Trophoblast cell (in vitro differentiated cells and primary cell): Measurements from ENCODE around the gene SLC31A2.

ENCODE experiments used
- DNase-seq, 2 donors: peaks; one replicate each; pipeline ENCODE4 v3.0.0-alpha.2; 2016
- H2AFZ ChIP-seq: 2 replicates; pipeline ENCODE4 v1.6.1; 2013; ENCODE audit warnings: low read length, moderate library complexity, mild to moderate bottlenecking; ENCODE audit not compliant: insufficient read depth, poor library complexity
- H2AK5ac ChIP-seq: 2 replicates; pipeline ENCODE4 v1.6.1; 2013; ENCODE audit warnings: mild to moderate bottlenecking, low read length
- H2BK120ac ChIP-seq: 2 replicates; pipeline ENCODE4 v1.6.1; 2013; ENCODE audit warnings: low read length, mild to moderate bottlenecking, moderate library complexity; ENCODE audit not compliant: insufficient read depth, poor library complexity
- H2BK12ac ChIP-seq: 2 replicates; pipeline ENCODE4 v1.6.1; 2013; ENCODE audit warnings: mild to moderate bottlenecking, low read length, moderate library complexity
- H2BK5ac ChIP-seq: 2 replicates; pipeline ENCODE4 v1.6.1; 2013; ENCODE audit warnings: low read length, low read depth, moderate library complexity, mild to moderate bottlenecking; ENCODE audit not compliant: poor library complexity
- H3K14ac ChIP-seq: 2 replicates; pipeline ENCODE4 v1.6.1; 2013; ENCODE audit warnings: mild to moderate bottlenecking, low read length
- H3K18ac ChIP-seq: 2 replicates; pipeline ENCODE4 v1.6.1; 2013; ENCODE audit warnings: mild to moderate bottlenecking, low read length
- H3K23ac ChIP-seq: 2 replicates; pipeline ENCODE4 v1.6.1; 2013; ENCODE audit warnings: low read length
- H3K27ac ChIP-seq: 2 replicates; pipeline ENCODE4 v1.5.1; 2013; ENCODE audit warnings: low read depth, mild to moderate bottlenecking, inconsistent platforms, low read length, moderate library complexity
- H3K27me3 ChIP-seq: 2 replicates; pipeline ENCODE4 v1.6.1; 2013; ENCODE audit warnings: inconsistent platforms, mild to moderate bottlenecking, low read length, moderate library complexity; ENCODE audit not compliant: insufficient read depth
- H3K36me3 ChIP-seq, 2 experiments: 1 replicate in 1 of 2; 2 replicates in 1 of 2; pipeline ENCODE4 v1.6.1; 2013; ENCODE audit warnings: low read length in 2 of 2, mild to moderate bottlenecking in 2 of 2, moderate library complexity in 1 of 2; ENCODE audit not compliant: insufficient read depth in 2 of 2, control insufficient read depth in 1 of 2
- H3K4ac ChIP-seq: 2 replicates; pipeline ENCODE4 v1.6.1; 2013; ENCODE audit warnings: low read depth, mild to moderate bottlenecking, low read length, moderate library complexity
- H3K4me1 ChIP-seq, 2 experiments: 1 replicate in 1 of 2; 2 replicates in 1 of 2; pipeline ENCODE4 v1.6.1; 2013; ENCODE audit warnings: low read length in 2 of 2, mild to moderate bottlenecking in 2 of 2, moderate library complexity in 1 of 2; ENCODE audit not compliant: insufficient read depth in 2 of 2, control insufficient read depth in 1 of 2
- H3K4me2 ChIP-seq: 2 replicates; pipeline ENCODE4 v1.6.1; 2013; ENCODE audit warnings: inconsistent platforms, mild to moderate bottlenecking, low read length, moderate library complexity
- H3K4me3 ChIP-seq: 2 replicates; pipeline ENCODE4 v1.5.1; 2013; ENCODE audit warnings: mild to moderate bottlenecking, low read depth, low read length, inconsistent platforms
- H3K79me1 ChIP-seq: one replicate; pipeline ENCODE4 v1.6.1; 2013; ENCODE audit warnings: low read length
- H3K79me2 ChIP-seq: 2 replicates; pipeline ENCODE4 v1.6.1; 2013; ENCODE audit warnings: low read length, mild to moderate bottlenecking; ENCODE audit not compliant: control insufficient read depth, insufficient read depth, poor library complexity
- H3K9ac ChIP-seq: 2 replicates; pipeline ENCODE4 v1.6.1; 2013; ENCODE audit warnings: mild to moderate bottlenecking, low read length
- H3K9me3 ChIP-seq: 2 replicates; pipeline ENCODE4 v1.6.1; 2013; ENCODE audit warnings: low read depth, mild to moderate bottlenecking, control low read depth, inconsistent platforms, low read length; ENCODE audit not compliant: insufficient read depth
- H4K12ac ChIP-seq: 2 replicates; pipeline ENCODE4 v1.6.1; 2013; ENCODE audit warnings: low read depth, mild to moderate bottlenecking, low read length, moderate library complexity
- H4K8ac ChIP-seq: 2 replicates; pipeline ENCODE4 v1.6.1; 2013; ENCODE audit warnings: low read depth, mild to moderate bottlenecking, low read length, moderate library complexity
- H4K91ac ChIP-seq: one replicate; pipeline ENCODE4 v1.6.1; 2013; ENCODE audit warnings: low read depth, mild to moderate bottlenecking, low read length, moderate library complexity
- WGBS: extraction: QIAGEN DNeasy Blood & Tissue Kit; methylation state at CpG from one replicate; pipeline ENCODE4 v1.1.7; 2013; ENCODE audit warnings: missing lambda C conversion rate; ENCODE audit not compliant: insufficient read length, insufficient coverage; ENCODE audit errors: extremely low coverage; 5-methylcytosine and 5-hydroxymethylcytosine counted together

The SLC31A2 gene

GRCh38 chr9:113152699-113153098 lies 1.9 kb downstream of the SLC31A2 start:
- Histone ChIP-seq H3K4ac (no peak overlapping the region), H3K9me3 (no peaks in the 10 kb centered on the region), H3K4me2 (no peak overlapping the region), H4K8ac (no peak overlapping the region), H4K91ac (no peak overlapping the region), H3K18ac (no peak overlapping the region), H3K79me2 (peaks cover 4% of the 10 kb centered on the region), H2BK120ac (no peak overlapping the region), H3K4me3 (no peak overlapping the region), H4K12ac (no peak overlapping the region), H2BK5ac (no peak overlapping the region), H3K14ac (no peak overlapping the region), H2BK12ac (no peak overlapping the region), H3K27me3 (no peaks in the 10 kb centered on the region), H3K23ac (no peak overlapping the region), H3K9ac (no peak overlapping the region), H2AK5ac (no peak overlapping the region), H3K36me3 (no peaks in the 10 kb centered on the region), H2AFZ (no peak overlapping the region), H3K79me1 (peaks cover 5% of the 10 kb centered on the region), H3K4me1 (peaks cover 5 to 9% of the 10 kb centered on the region in 2 experiments), H3K27ac (no peak overlapping the region)
- no CpG with 5 or more reads among the region's 3 CpGs for WGBS
- DNase-seq, result no peak

GRCh38 chr9:113153599-113153998 lies 2.8 kb downstream of the SLC31A2 start:
- Histone ChIP-seq H3K27ac (no peak overlapping the region), H3K4me2 (no peak overlapping the region), H3K79me1 (peaks cover 5% of the 10 kb centered on the region), H2BK120ac (no peak overlapping the region), H3K4me1 (peaks cover 5 to 9% of the 10 kb centered on the region in 2 experiments), H3K4me3 (no peak overlapping the region), H2AFZ (no peak overlapping the region), H3K14ac (no peak overlapping the region), H4K8ac (no peak overlapping the region), H3K4ac (no peak overlapping the region), H3K9me3 (no peaks in the 10 kb centered on the region), H3K36me3 (peaks cover 0 to 2% of the 10 kb centered on the region in 2 experiments), H3K23ac (no peak overlapping the region), H3K9ac (no peak overlapping the region), H3K27me3 (no peaks in the 10 kb centered on the region), H3K18ac (no peak overlapping the region), H2BK12ac (no peak overlapping the region), H3K79me2 (peaks cover 4% of the 10 kb centered on the region), H2AK5ac (no peak overlapping the region), H2BK5ac (no peak overlapping the region), H4K91ac (no peak overlapping the region), H4K12ac (no peak overlapping the region)
- WGBS, result no CpG with 5 or more reads among the region's 6 CpGs
- no peak for DNase-seq

GRCh38 chr9:113154471-113154870 lies 3.7 kb downstream of the SLC31A2 start:
- Histone ChIP-seq H3K9me3 (no peaks in the 10 kb centered on the region), H3K14ac (no peak overlapping the region), H4K12ac (no peak overlapping the region), H3K18ac (no peak overlapping the region), H3K4me3 (no peak overlapping the region), H3K23ac (no peak overlapping the region), H2BK12ac (no peak overlapping the region), H3K27me3 (no peaks in the 10 kb centered on the region), H3K36me3 (peaks cover 0 to 3% of the 10 kb centered on the region in 2 experiments), H2AFZ (no peak overlapping the region), H3K4me1 (peaks cover 5 to 9% of the 10 kb centered on the region in 2 experiments), H4K91ac (no peak overlapping the region), H2AK5ac (no peak overlapping the region), H4K8ac (no peak overlapping the region), H3K79me2 (peaks cover 4% of the 10 kb centered on the region), H3K4me2 (no peak overlapping the region), H2BK5ac (no peak overlapping the region), H3K79me1 (peaks cover 5% of the 10 kb centered on the region), H3K4ac (no peak overlapping the region), H3K27ac (no peak overlapping the region), H3K9ac (no peak overlapping the region), H2BK120ac (no peak overlapping the region)
- WGBS, result no CpG with 5 or more reads among the region's 6 CpGs
- peak in 1 of 2 donors; percentile 22 for DNase-seq

- Histone ChIP-seq H3K27me3 (no peaks in the 10 kb centered on the region), H3K4me3 (no peak overlapping the region), H2AK5ac (no peak overlapping the region), H4K8ac (no peak overlapping the region), H2AFZ (no peak overlapping the region), H3K14ac (no peak overlapping the region), H3K36me3 (peaks cover 0 to 4% of the 10 kb centered on the region in 2 experiments), H2BK12ac (no peak overlapping the region), H3K18ac (no peak overlapping the region), H3K4me1 (peaks cover 5 to 9% of the 10 kb centered on the region in 2 experiments), H4K12ac (no peak overlapping the region), H3K4me2 (no peak overlapping the region), H3K4ac (no peak overlapping the region), H3K79me1 (peaks cover 5% of the 10 kb centered on the region), H4K91ac (no peak overlapping the region), H3K23ac (no peak overlapping the region), H3K79me2 (peaks cover 4% of the 10 kb centered on the region), H3K27ac (no peak overlapping the region), H2BK5ac (no peak overlapping the region), H3K9me3 (no peaks in the 10 kb centered on the region), H2BK120ac (no peak overlapping the region), H3K9ac (no peak overlapping the region)
- no CpG with 5 or more reads among the region's 2 CpGs for WGBS
- DNase-seq, result peak in 1 of 2 donors; percentile 52
Measured at GRCh38 chr9:113154946-113155345, 4.1 kb downstream of the SLC31A2 start.
